CD4-positive, alpha-beta T cell treated with Interleukin-4 for 4 hours (primary cell): ENCODE results near the gene CNRIP1.
"Not testable (repeated sequence)": the region's sequence is repeated elsewhere in the genome, so short reads cannot be mapped to it uniquely, and the experiment has no call there.

ENCODE experiments used
- DNase-seq: peaks from one replicate; pipeline ENCODE4 v3.0.0-alpha.2; 2020

CNRIP1 gene

DNA sequence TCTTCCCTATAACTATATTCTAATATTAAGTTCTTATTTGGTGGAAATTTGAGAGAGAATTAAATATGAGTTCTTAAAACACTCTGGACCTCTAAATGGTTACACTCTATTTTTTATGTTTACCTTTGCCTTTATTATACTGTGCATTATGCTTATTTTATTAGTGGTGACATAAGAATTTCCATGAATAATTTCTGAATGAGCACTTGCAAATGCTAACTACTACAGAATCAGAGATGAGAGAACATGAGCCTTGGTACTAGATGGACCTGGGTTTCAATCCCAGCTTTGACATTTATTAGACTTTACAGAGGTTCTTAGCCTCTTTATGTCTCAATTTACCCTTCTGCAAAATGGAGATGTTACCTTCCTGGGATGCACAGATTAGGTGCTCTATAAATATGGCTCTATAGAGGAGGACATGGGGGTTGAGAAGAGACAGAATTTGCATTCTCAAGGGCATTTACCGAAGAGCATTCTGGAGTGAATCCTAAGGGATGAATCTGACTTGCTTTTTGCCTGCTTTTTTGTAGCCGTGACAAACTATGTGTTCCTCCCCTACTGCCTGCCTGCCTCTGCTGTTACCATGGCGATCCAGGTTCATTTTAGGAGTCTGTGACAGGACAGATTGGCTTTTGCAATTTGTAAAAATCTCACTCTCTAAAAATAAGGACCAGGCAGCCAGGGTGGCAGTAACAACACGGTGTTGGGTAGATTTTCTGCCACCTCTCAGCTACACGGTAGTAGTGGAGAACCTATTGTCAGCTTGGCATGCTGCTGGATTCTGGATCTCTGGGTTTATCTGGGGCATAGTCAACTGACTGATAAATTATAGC, 20.7 kb upstream of the CNRIP1 start:
- DNase-seq = no peak

DNA sequence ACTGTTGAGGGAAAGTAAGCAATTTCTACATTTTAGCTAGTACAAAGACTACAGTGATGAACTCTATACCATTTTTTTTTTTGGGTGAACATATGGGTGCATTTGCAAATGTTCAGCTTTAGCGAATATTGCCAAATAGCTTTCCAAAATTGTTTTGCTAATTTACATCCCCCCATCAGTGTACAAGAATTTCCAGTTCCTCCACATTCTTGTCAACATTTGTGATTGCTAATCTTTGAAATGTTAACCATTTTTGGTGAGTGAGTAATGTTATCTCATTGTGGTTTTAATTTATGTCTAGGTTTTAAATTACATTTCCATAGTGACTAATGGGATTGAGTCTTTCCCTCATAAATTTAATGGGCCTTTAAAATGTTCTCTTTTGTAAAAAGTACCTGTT, 16.4 kb upstream of the CNRIP1 start:
- no peak for DNase-seq

DNA sequence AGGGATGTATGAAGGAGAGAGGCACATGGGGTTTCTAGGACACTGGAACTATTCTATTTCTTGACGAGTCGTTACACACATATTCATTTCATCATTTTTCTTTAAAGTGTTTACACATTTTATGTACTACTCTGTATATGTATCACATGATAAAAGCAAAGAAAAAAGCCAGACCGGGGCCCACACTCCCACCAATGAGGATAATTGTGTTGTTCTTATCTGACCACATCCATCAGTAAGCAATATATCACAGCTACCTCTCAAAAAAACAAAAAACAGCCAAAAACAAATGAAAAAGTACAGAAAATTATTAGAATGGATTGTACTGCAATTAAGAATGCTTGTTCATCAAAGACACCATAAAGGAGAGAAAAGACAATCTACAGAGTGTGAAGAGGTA, 14.2 kb upstream of the CNRIP1 start:
- no peak for DNase-seq

DNA sequence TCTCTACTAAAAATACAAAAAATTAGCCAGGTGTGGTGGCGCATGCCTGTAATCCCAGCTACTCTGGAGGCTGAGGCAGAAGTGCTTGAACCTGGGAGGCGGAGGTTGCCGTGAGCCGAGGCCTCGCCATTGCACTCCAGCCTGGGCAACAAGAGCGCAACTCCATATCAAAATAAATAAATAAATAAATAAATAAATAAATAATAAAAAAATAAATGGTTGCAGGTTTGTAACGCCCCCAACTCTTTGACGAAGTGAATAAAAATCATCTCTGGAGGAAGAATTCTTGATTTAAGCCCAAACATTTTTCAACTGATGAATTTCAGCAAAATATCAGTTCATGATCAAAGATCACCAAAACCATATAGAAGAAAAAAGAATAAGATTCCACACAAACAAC, 13.3 kb upstream of the CNRIP1 start:
- no peak for DNase-seq

DNA sequence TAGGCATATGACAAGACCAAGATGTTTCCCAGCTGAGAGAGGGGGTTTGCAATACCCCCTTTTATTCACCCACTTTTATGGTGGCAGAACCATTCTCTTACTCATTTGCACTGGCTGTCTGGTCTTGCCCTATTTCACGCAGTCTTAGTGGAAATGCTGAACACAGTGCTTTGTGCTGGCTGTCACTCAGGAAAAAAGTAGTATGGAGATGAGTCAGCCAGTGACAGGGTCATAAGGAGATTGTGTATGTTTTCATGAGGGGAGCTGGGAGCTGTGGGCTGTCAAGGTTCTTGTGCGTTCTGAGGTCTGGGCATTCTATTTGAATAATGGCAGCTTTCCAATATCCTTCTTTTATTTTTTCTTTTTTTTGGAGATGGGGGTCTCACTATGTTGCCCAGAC, 10.9 kb upstream of the CNRIP1 start:
- no peak for DNase-seq

DNA sequence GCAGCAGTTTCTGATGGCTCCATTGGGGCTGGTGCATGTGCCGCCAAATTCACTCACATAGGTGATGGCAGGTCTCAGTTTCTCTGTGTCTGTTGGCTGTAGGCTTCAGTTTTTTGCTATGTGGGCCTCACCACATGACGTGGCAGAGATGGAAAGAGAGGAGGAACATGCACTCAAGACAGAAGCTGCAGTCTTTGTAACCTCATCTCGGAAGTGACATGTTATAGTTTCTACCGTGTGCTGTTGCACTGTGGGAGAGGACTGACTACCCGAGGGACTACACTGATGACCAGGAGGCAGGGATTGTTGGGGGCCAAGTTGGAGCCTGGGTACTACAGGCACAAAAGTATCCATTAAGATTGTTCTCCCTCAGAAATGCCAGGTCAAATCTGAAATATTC, 9.2 kb upstream of the CNRIP1 start:
- no peak for DNase-seq

DNA sequence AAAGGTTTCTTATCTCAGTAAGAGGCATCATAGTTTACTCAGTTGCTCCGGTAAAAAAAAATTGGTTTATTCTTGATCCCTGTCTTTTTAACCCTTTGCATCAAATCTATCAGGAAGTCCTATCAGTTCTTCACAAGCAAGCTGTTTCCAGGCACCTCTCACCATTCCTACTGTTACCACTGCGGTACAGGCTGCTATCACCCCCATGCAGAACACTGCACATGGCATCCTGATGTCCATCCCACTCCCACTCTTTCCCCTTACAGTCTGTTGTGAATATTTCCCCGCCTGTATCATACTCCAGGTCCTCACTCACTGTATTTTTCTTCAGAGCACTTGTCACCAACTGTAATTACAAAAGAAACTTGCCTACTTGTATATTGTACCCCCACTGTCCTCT, 5.3 kb upstream of the CNRIP1 start:
- no peak for DNase-seq

DNA sequence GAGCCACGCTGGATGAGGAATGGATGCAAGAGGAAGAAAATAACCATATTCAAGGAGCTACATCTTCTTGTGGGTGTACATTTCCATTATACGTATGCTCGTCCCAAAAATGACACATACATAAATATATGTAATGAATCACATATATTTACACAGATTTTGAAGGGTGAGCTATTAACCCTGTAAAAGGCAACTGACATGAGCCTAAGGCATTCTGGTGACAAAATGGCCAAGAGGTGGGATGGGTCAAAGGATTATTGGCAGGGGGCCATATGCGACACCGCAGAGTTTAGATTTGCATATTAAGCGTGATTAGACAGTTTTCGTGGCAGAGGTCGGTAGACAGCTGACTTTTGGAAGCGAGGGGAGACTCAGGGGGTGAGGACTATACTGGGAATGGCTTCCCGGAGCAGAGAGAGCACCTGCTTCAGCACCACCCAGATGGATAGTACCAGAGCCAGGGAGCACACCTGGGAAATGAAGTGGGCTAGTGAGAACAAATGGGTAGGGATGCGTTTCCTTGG, 431 bp upstream of the CNRIP1 start:
- no peak for DNase-seq

DNA sequence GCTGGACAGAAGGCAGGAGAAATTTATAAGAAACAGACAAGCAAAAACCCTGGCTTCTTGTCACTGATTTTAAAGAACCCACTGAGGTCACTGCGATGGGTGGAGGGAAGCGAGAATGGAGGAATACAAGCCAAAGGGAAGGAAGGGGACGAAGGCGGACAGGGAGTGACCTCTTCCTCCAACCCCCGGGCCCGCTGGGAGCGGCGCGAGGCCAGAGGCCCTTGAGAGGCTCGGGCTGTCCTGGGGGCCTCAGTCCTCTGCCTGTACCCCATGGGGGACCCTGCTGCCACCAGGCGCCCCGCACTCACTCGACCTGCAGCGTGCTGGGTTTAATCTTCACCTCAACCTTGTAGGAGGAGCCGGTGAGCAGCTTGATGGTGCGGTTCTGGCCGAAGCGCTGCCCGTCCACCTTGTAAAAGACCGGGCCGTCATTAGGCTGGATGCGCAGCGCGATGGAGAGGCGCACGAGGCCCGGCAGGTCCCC, 793 bp downstream of the CNRIP1 start:
- DNase-seq = no peak

DNA sequence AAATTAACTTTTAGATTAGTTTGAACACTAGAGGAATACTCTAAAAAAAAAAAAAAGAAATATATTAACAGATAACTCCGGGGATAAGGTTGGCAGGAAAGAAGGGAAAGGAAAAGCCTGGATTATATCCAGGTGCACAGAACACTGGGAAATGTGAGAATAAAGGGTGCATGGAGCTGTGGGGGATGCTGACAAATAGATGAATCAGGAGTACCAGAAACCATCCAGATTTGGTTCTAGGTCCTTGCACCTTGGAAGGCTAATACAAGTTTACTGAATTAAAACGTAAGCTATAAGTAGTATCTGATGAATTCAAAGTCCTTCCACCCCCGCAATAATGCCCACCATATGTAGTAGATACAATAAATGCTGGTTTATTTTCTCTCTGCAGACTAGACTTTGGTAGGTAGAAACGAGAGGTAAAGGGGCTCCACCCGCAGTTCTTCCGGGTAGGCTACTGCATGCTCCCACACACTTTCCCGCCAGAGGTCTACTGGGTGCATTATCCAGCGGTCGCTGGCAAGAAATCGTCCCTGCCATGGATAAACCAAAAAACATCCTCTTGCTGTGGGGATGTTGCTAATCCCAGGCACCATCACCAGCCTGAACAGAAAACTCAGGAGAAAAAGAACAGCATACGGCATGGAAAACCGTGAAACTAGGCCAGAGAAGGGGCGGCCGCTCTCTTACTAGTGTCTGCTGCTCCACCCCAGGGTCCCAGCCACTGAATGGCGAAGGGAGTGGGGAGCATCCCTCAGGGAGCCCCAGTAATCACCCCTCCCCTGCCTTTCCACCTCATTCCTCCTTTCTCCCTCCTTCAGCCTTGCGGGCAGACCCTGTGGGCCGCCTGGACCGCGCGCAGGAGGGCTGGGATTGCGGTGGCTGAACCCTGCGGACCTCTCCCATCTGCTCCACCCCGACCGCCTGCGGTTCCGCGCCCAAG, 1.5 kb downstream of the CNRIP1 start:
- no peak for DNase-seq

DNA sequence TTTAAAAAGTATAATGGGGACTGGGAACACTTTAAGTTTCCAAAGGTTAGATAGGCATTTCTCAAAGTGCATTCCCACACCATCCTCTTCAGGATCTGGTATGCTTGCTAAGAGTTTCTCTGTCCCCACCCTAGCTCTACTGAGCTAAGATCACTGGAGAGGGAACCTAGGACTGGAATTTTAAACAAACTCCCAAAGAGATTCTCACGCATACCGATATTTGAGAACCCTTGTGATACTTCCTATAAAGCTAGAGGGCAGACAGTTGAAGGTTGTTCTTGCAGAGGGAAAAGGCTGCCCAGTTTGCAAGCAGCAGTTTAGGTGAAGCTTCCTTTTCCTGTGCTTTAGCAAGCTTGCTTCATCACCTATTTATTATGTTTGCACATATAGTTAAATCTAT, 3.6 kb downstream of the CNRIP1 start:
- no peak for DNase-seq

DNA sequence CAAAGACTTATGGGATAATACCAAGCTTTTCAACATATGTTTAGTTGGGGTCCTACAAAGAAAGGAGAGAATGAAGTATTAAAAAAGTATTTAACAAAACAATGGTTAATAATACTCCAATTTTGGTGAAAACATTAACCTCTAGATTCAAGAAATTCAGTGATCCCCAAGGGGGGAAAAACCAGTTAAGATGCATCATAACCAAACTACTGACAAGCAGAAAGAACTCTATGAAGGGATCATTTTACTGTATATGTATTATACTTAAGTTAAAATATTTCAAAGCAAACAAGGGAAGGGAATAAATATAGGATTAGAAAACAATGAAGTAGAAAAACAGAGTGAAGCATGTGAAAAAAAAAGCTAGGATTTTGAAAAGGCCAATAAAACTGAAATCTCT, 8.7 kb downstream of the CNRIP1 start:
- no peak for DNase-seq

DNA sequence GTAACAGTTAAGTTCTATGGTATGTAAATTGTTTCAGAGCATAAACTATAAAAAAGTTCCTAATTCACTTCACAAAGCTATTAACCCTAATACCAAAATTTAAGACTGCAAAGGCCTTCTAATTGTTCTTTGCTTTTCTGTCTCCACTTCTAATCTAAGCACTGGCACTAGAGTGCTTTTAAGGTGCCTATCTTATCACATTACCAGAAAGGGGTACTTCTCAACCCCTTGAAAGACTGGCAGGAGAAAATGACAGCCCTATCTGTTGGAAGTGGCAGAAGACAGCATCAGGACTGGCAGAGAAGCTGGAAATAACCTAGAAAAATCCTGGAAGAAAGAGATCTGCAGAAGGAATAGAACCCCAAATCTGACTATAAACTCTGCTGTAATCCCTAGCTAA, 10.3 kb downstream of the CNRIP1 start:
- DNase-seq = no peak

DNA sequence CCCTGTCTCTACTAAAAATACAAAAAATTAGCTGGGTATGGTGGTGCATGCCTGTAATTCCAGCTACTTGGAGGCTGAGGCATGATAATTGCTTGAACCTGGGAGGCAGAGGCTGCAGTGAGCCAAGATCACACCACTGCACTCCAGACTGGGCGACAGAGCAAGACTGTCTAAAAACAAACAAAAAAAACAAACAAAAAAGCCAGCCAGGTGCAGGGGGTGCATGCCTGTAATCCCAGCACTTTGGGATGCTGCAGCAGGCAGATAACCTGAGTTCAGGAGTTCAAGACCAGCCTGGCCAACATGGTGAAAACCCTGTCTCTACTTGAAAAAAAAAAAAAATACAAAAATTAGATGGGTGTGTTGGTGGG, 15.9 kb downstream of the CNRIP1 start:
- not testable (repeated sequence) for DNase-seq

DNA sequence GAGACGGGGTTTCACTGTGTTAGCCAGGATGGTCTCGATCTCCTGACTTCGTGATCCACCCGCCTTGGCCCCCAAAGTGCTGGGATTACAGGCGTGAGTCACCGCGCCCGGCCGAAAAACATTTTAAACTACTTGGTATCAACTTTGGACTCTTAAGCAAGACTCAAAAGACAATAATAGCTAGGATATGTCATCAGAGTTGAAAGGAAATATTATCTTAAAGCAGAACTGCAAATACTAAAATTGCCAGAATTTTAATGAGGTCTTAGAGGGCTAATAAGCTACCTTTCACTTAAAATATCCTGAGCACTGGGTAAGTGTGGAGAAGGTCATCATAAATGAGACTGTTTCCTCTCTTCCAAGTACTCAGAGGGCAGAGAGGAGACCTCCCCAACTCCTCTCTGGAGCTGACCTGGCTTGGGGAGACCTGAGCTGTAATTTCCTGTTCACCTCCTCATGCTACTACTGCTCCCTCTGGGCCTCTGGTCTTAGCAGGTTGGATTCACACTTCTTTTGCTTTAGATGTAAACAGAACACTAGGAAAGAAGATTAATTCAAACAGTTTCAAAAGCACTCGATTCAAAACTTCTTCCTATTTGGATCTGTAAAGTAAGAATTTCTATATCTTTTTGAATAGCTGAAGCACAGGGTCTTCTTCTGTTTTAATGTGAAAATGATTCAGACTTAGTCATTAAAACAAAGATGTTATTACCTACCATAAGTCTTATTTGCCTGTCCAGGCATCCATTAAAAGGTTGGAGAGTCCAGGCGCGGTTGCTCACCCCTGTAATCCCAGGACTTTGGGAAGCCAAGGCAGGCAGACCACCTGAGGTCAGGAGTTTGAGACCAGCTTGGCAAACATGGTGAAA, 16.5 kb downstream of the CNRIP1 start:
- no peak for DNase-seq

DNA sequence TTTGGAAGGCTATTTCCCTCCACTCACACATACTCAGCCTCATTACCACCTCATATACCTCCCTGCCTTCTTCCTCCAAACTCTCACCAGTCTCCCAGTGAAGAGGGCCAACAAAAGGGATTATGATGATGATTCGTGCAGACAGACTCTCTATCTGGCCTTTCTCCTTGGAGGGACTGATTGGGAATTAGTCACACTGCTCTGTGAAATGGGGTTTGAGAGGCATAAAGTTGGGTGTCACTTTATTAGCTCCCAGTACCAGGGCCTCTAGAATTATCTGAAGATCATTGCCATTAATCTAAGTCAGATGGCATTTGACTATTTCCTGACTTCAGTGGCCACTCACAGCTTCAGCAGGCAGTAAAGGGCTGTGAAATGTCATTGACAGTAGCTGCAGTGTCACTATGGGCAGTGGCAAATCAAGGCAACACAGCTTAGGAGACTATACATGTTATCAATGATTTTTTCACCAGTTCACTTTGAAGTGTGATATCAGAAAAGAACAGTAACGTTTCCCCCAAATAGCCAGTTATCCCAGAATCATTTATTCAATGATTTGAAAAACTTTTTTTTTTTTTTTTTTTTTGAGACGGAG, 17.4 kb downstream of the CNRIP1 start:
- no peak for DNase-seq

DNA sequence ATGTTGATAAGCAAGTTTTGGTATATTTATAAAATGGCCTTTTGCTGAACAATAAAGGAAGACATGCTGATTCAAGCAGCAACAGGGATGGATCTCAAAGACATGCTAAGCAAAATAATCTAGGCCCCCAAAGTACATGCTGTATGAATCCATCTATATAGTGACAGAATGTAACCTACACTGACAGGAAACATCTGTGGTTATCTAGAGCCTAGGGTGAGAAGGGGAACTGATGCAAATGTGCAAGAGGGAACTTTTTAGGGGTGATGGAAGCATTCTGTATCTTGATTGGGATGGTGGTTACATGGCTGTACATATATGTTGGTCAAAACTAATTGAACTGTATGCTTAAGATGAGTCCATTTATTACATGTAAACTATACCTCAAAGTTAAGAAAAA, 24.2 kb downstream of the CNRIP1 start:
- no peak for DNase-seq

DNA sequence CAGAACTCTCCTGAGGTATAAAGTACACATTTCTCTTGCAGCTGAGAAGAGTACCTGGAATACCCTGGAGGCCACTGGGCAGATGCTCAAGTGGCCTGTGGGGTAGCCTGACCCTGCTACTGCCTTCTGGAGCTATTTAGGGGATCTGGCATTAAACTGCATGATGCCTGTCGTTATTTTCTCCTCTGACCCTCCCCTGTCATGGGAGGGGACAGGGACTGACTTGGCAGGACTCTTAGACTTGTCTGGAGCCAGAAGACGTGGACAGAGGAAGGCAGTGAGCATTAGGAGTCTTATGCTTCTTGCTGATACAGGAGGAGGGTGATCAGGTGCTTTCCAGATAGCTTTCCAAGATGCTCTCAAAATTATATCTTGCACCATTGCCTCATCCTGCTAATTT, 24.8 kb downstream of the CNRIP1 start:
- no peak for DNase-seq

DNA sequence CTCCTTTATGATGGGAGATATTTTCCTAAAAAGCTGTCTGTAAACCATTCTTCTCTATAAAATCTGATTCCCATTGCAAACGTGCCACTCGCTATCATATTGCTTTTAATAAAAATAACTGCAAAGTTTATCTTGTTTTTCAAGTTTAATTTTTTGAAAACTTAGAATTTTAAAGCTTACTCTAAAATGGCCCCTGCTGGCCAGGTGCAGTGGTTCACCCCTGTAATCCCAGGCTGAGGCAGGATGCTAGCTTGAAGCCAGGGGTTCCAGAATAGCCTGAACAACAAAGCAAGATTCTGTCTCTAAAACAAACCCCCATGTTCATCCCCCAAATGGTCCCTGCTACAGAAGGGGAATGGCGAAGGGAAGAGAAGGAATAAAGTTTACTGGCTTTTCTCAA, 25.6 kb downstream of the CNRIP1 start:
- DNase-seq = no peak

DNA sequence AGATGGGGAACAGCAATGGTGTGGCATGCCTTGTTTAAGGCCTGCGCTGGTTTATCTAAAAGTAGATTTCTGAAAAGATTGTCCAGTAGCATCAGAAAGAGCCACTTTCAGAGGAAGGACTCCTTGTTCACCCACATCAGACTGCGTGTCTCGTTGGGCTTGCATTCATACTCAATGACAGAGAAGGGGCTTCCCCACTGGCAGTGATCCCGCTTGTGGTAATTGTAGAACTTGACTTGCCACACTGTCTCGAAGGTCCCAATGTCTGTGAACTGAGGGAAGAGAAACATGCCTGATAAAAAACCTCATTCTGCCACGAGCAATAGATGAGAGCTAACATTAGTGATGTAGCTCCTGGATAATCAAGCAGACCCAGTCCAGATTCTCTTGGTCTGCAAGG, 26.0 kb downstream of the CNRIP1 start:
- DNase-seq = no peak

DNA sequence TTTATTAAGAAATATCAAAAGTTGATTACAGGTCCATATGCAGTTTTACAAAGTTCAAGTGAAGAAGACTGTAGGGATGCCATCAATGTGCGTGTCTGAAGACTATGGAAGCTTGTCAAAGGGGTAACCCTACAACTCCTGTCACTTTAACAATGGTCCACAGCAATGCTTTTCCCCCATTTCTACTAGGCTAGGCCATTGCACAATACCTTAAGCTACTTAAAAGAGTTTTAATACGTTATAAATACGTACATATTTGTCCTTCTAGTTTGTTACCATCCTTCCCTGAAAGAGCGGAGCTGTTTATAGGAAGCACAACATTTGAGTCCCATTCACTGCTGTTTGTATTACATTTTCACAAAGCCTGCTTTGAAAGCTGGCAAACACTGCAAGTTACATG, 26.7 kb downstream of the CNRIP1 start:
- DNase-seq = no peak

DNA sequence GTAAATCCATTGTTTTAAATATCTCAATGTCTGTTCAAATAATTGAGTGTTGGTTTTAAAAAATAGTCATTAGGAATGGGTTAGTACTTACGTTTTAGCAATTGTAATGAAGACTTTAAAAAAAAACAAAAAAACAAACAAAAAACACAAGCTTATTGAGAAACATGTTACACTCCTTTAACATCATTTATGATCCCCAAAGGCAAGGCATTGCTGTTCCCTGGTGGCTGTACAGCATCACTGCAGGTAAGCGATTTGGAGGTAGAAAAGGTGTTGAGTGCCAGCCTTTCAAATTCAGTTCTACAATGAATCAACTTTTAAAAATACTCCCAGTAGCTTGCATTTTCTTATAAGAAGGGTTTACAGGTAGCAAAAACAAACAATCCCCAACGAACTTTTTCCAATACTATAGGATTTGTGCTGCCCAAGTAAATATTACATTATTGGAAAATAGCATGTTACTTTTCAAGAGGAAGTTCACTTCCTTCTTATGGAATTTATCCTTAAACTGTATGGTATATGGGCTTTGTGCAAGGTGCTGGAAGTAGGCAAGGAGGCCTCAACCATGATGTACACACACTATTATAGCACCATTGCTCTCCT, 27.5 kb downstream of the CNRIP1 start:
- peak; percentile 34 for DNase-seq
